H9 (cell line): ENCODE results near the gene BMPR2. TPM values are rescaled to one million over a fixed set of nuclear protein-coding genes. Genes with fewer than 3 reads are reported as not detected.
A peak's percentile ranks its signal among the peaks of the same experiment; 100 is the strongest.

Experiments used
- DNase-seq: peaks from one replicate; pipeline ENCODE4 v3.0.0-alpha.2; 2017
- H2AFZ ChIP-seq: one replicate; pipeline ENCODE4 v1.6.1; 2013; ENCODE audit warnings: mild to moderate bottlenecking, low read length, control low read depth, moderate library complexity
- H2AK5ac ChIP-seq: 2 replicates; pipeline ENCODE4 v1.6.1; 2013; ENCODE audit warnings: low read length, control low read depth, mixed read lengths; ENCODE audit not compliant: insufficient read length
- H2BK120ac ChIP-seq: one replicate; pipeline ENCODE4 v1.6.1; 2013; ENCODE audit warnings: low read depth, mild to moderate bottlenecking, low read length, control low read depth, inconsistent platforms; ENCODE audit not compliant: poor library complexity, severe bottlenecking
- H2BK12ac ChIP-seq: 2 replicates; pipeline ENCODE4 v1.6.1; 2013; ENCODE audit warnings: low read length, control low read depth, mixed read lengths, low read depth; ENCODE audit not compliant: insufficient read length
- H2BK15ac ChIP-seq: 2 replicates; pipeline ENCODE4 v1.6.1; 2013; ENCODE audit warnings: low read depth, low read length, control low read depth
- H2BK20ac ChIP-seq: one replicate; pipeline ENCODE4 v1.6.1; 2013; ENCODE audit warnings: low read depth, mild to moderate bottlenecking, low read length, control low read depth, inconsistent platforms; ENCODE audit not compliant: poor library complexity, severe bottlenecking
- H2BK5ac ChIP-seq: 2 replicates; pipeline ENCODE4 v1.6.1; 2013; ENCODE audit warnings: low read length, control low read depth, mixed read lengths; ENCODE audit not compliant: insufficient read length
- H3K14ac ChIP-seq: 2 replicates; pipeline ENCODE4 v1.6.1; 2013; ENCODE audit warnings: low read length, control low read depth; ENCODE audit not compliant: insufficient read depth
- H3K18ac ChIP-seq: 2 replicates; pipeline ENCODE4 v1.6.1; 2013; ENCODE audit warnings: low read depth, mild to moderate bottlenecking, mixed read lengths, low read length, control low read depth; ENCODE audit not compliant: insufficient read length
- H3K23ac ChIP-seq: 2 replicates; pipeline ENCODE4 v1.6.1; 2013; ENCODE audit warnings: low read length, control low read depth, mixed read lengths, low read depth; ENCODE audit not compliant: insufficient read length
- H3K23me2 ChIP-seq: 2 replicates; pipeline ENCODE4 v1.6.1; 2013; ENCODE audit warnings: low read depth, mild to moderate bottlenecking, mixed read lengths, low read length, control low read depth; ENCODE audit not compliant: insufficient read length, poor library complexity, severe bottlenecking
- H3K27ac ChIP-seq: 2 replicates; pipeline ENCODE4 v1.5.1; 2013; ENCODE audit warnings: low read length, control low read depth, mixed read lengths, low read depth; ENCODE audit not compliant: insufficient read length
- H3K27me3 ChIP-seq: 2 replicates; pipeline ENCODE4 v1.6.1; 2013; ENCODE audit warnings: low read length, control low read depth, inconsistent platforms; ENCODE audit not compliant: insufficient read depth
- H3K4ac ChIP-seq: 2 replicates; pipeline ENCODE4 v1.6.1; 2013; ENCODE audit warnings: low read depth, mild to moderate bottlenecking, control low read depth, inconsistent platforms, low read length, moderate library complexity
- H3K4me1 ChIP-seq: 2 replicates; pipeline ENCODE4 v1.6.1; 2013; ENCODE audit warnings: low read length, control low read depth, inconsistent platforms; ENCODE audit not compliant: insufficient read depth
- H3K4me2 ChIP-seq: 2 replicates; pipeline ENCODE4 v1.6.1; 2013; ENCODE audit warnings: low read length, control low read depth, mixed read lengths; ENCODE audit not compliant: insufficient read length, insufficient read depth
- H3K56ac ChIP-seq: 2 replicates; pipeline ENCODE4 v1.6.1; 2013; ENCODE audit warnings: low read depth, mild to moderate bottlenecking, mixed read lengths, low read length, control low read depth; ENCODE audit not compliant: insufficient read length
- H3K79me1 ChIP-seq: 2 replicates; pipeline ENCODE4 v1.6.1; 2013; ENCODE audit warnings: low read depth, mild to moderate bottlenecking, moderate library complexity, low read length, control low read depth, inconsistent platforms; ENCODE audit not compliant: insufficient read depth, poor library complexity, severe bottlenecking
- H3K79me2 ChIP-seq: 2 replicates; pipeline ENCODE4 v1.6.1; 2013; ENCODE audit warnings: low read length, control low read depth, inconsistent platforms; ENCODE audit not compliant: insufficient read depth
- H3K9ac ChIP-seq: 2 replicates; pipeline ENCODE4 v1.6.1; 2013; ENCODE audit warnings: low read length, control low read depth, mixed read lengths; ENCODE audit not compliant: insufficient read length; ENCODE audit errors: extremely low read depth
- H3K9me3 ChIP-seq: one replicate; pipeline ENCODE4 v1.6.1; 2013; ENCODE audit warnings: low read depth, low read length, inconsistent platforms; ENCODE audit not compliant: control insufficient read depth
- H3T11ph ChIP-seq: one replicate; pipeline ENCODE4 v1.6.1; 2013; ENCODE audit warnings: mild to moderate bottlenecking, low read length, control low read depth, inconsistent platforms
- H4K20me1 ChIP-seq: one replicate; pipeline ENCODE4 v1.6.1; 2013; ENCODE audit not compliant: control insufficient read depth, insufficient read length, insufficient read depth
- H4K5ac ChIP-seq: 2 replicates; pipeline ENCODE4 v1.6.1; 2013; ENCODE audit warnings: low read depth, mild to moderate bottlenecking, mixed read lengths, low read length, control low read depth; ENCODE audit not compliant: insufficient read length
- H4K8ac ChIP-seq: replicated peaks from 2 replicates; pipeline ENCODE4 v1.6.1; 2013; ENCODE audit warnings: low read length, control low read depth, mixed read lengths, low read depth; ENCODE audit not compliant: insufficient read length
- H4K91ac ChIP-seq: 2 replicates; pipeline ENCODE4 v1.6.1; 2013; ENCODE audit warnings: low read depth, mild to moderate bottlenecking, moderate library complexity, mixed read lengths, low read length, control low read depth; ENCODE audit not compliant: insufficient read length
- H3K27ac Mint-ChIP-seq, 3 experiments: 2 replicates in 2 of 3; 3 replicates in 1 of 3; pipeline ENCODE4 v1.8.0; 2020 to 2021; ENCODE audit warnings: mixed read lengths in 3 of 3, mild to moderate bottlenecking in 1 of 3, moderate library complexity in 1 of 3
- H3K27me3 Mint-ChIP-seq: 2 replicates; pipeline ENCODE4 v1.8.0; 2021; ENCODE audit warnings: low read depth, mild to moderate bottlenecking, moderate library complexity, mixed read lengths
- H3K36me3 Mint-ChIP-seq, 3 experiments: 2 replicates in 2 of 3; 3 replicates in 1 of 3; pipeline ENCODE4 v1.8.0; 2020 to 2021; ENCODE audit warnings: low read depth in 3 of 3, mixed read lengths in 3 of 3; ENCODE audit not compliant: insufficient read depth in 1 of 3
- H3K4me1 Mint-ChIP-seq, 2 experiments: 2 replicates each; pipeline ENCODE4 v1.8.0; 2020; ENCODE audit warnings: mixed read lengths in 2 of 2
- H3K4me3 Mint-ChIP-seq, 2 experiments: 2 replicates in 1 of 2; 3 replicates in 1 of 2; pipeline ENCODE4 v1.8.0; 2020 to 2021; ENCODE audit warnings: mild to moderate bottlenecking in 2 of 2, mixed read lengths in 2 of 2, moderate library complexity in 1 of 2
- H3K9me3 Mint-ChIP-seq, 2 experiments: 2 replicates in 1 of 2; 3 replicates in 1 of 2; pipeline ENCODE4 v1.8.0; 2020; ENCODE audit warnings: mild to moderate bottlenecking in 2 of 2, mixed read lengths in 2 of 2, moderate library complexity in 1 of 2
- CTCF ChIP-seq: fragments of 200-600 bp; sonication (generic); conservative IDR thresholded peaks from 3 replicates; pipeline ENCODE4 v1.8.0; 2021; ENCODE audit warnings: antibody characterized with exemption, mild to moderate bottlenecking
- WGBS: extraction: QIAGEN DNeasy Blood & Tissue Kit; methylation state at CpG from one replicate; pipeline ENCODE4 v1.1.7; 2013; ENCODE audit warnings: missing lambda C conversion rate, low lambda C conversion rate, mixed read lengths; ENCODE audit not compliant: insufficient read length; ENCODE audit errors: extremely low coverage; 5-methylcytosine and 5-hydroxymethylcytosine counted together
- long read RNA-seq: library from polyadenylated mRNA; unstranded; transcript quantifications from one replicate; pipeline ENCODE4 v2.0.0, GENCODE V29; 2020
- total RNA-seq: library from RNA; stranded (reverse); gene quantifications from 2 replicates; pipeline ENCODE4 v1.2.1, GENCODE V29; 2021

Gene BMPR2
- 15.2 and 17.3 TPM in 2 replicates for total RNA-seq
- long read RNA-seq, full-length matches to known transcripts: 3 of 9 reads
- long read RNA-seq, partial matches to known transcripts: 3 of 9 reads
- long read RNA-seq, other reads (novel, unspliced or antisense): 3 of 9 reads

- peaks cover 19% of the 10 kb centered on the region for H3K23me2 ChIP-seq
- H2BK5ac ChIP-seq: peak within 1 kb of the TSS; percentile 16
- H3K27ac ChIP-seq: peak within 1 kb of the TSS; percentile 91
- no peak within 1 kb of the TSS for H3K23ac ChIP-seq
- H3K9ac ChIP-seq: peak within 1 kb of the TSS; percentile 88
- H2AFZ ChIP-seq: no peak within 1 kb of the TSS
- H2BK12ac ChIP-seq: no peak within 1 kb of the TSS
- H3T11ph ChIP-seq: no peak within 1 kb of the TSS
- peaks cover 20% of the 10 kb centered on the region; the same call in 1 of the 2 replicates for H3K79me2 ChIP-seq
- H3K4me3 Mint-ChIP-seq: peak within 1 kb of the TSS; percentile 99 to 100
- no peaks in the 10 kb centered on the region for H3K27me3 ChIP-seq
- no peak within 1 kb of the TSS for H2BK20ac ChIP-seq
- H4K91ac ChIP-seq: no peak within 1 kb of the TSS
- H3K4me2 ChIP-seq: peak within 1 kb of the TSS; percentile 64
- no peaks in the 10 kb centered on the region for H3K79me1 ChIP-seq
- H2BK120ac ChIP-seq: peak within 1 kb of the TSS; percentile 62
- TF ChIP-seq CTCF: no peak
- no peak within 1 kb of the TSS for H3K56ac ChIP-seq
- H2AK5ac ChIP-seq: no peak within 1 kb of the TSS
- H3K4me1 Mint-ChIP-seq: peaks cover 39 to 40% of the 10 kb centered on the region in 2 experiments
- DNase-seq: peak; percentile 91
- peak within 1 kb of the TSS; percentile 97 to 98 (median 98) for H3K27ac Mint-ChIP-seq
- no peak within 1 kb of the TSS; the same call in 1 of the 2 replicates for H2BK15ac ChIP-seq
- H3K14ac ChIP-seq: peak within 1 kb of the TSS; percentile 94
- H4K20me1 ChIP-seq: no peaks in the 10 kb centered on the region
- no peak within 1 kb of the TSS; the same call in 1 of the 2 replicates for H3K4ac ChIP-seq
- no peaks in the 10 kb centered on the region for H3K9me3 Mint-ChIP-seq
- peak within 1 kb of the TSS; percentile 96 for H3K18ac ChIP-seq
- peaks cover 4% of the 10 kb centered on the region; the same call in 1 of the 2 replicates for H3K4me1 ChIP-seq
- H4K8ac ChIP-seq: no peak within 1 kb of the TSS
- peak within 1 kb of the TSS; percentile 57 for H4K5ac ChIP-seq
- no CpG with 5 or more reads among the region's 70 CpGs for WGBS
- H3K36me3 Mint-ChIP-seq: peaks cover 0 to 3% (median 0%) of the 10 kb centered on the region in 3 experiments; a peak in 1 of 7 replicates
- no peaks in the 10 kb centered on the region for H3K9me3 ChIP-seq
- no peaks in the 10 kb centered on the region for H3K27me3 Mint-ChIP-seq
Measured at GRCh38 chr2:202375609-202376408, at the start of gene BMPR2. BMPR2 (plus strand) TSS chr2:202376327; CDS start chr2:202377475, 1,148 bp downstream.
